K562 (cell line): ENCODE data around the gene CDYL2. TPM values are rescaled to one million over a fixed set of nuclear protein-coding genes. Genes with fewer than 3 reads are reported as not detected.

Source experiments
- ATAC-seq: fragments of 200-7000 bp; cut with Tn5 transposase; 3 replicates; pipeline ENCODE4 v1.9.1; 2020; ENCODE audit warnings: moderate library complexity
- BruUV-seq: library from RNA; stranded (reverse); fragments of 400-500 nt; replicated peaks from 2 replicates; lab custom pipeline; 2021; lab: Mats Ljungman, UMichigan
- CTCF ChIA-PET: fragments of 300-600 bp; formaldehyde crosslinking; extraction: SDS; loops from one replicate; lab custom pipeline; 2021; ENCODE audit warnings: low intra/inter-chr PET ratio; lab: Yijun Ruan, JAX
- POLR2A ChIA-PET: fragments of 300-600, 350-650 bp; sonication (Branson Sonifier 250); formaldehyde crosslinking; extraction: SDS; loops from one replicate; lab custom pipeline; 2021; ENCODE audit warnings: antibody characterized with exemption, inconsistent platforms; lab: Yijun Ruan, JAX
- DNase-seq, 4 experiments: peaks; one replicate each; pipeline versions ENCODE4 v3.0.0 to v3.0.0-alpha.2; 2011 to 2018; ENCODE audit warnings: low spot score in 3 of 4, mixed read lengths in 3 of 4; ENCODE audit errors: extremely low read depth in 1 of 4
- FAIRE-seq: peaks from 2 replicates; lab custom pipeline; 2011; peaks lifted over from hg19 to GRCh38; lab: Jason Lieb, UNC
- H2AFZ ChIP-seq: 2 replicates; pipeline ENCODE4 v1.6.0; 2011; ENCODE audit warnings: low read depth, low read length, control low read depth, inconsistent platforms
- H3K27ac ChIP-seq: fragments of 200-600 bp; 3 replicates; pipeline ENCODE4 v1.8.0; 2011; ENCODE audit warnings: low read depth, mild to moderate bottlenecking, control low read depth, inconsistent platforms, low read length, moderate library complexity, mixed read lengths; ENCODE audit errors: extremely low read depth
- H3K27me3 ChIP-seq, 2 experiments: fragments of 300-600 bp in 1 of 2; 2 replicates in 1 of 2; 3 replicates in 1 of 2; pipeline versions ENCODE4 v1.6.0 to v1.8.0; 2011; ENCODE audit warnings: inconsistent platforms in 2 of 2, low read length in 2 of 2, mild to moderate bottlenecking in 1 of 2, mixed read lengths in 1 of 2, moderate library complexity in 1 of 2; ENCODE audit not compliant: control insufficient read depth in 2 of 2, insufficient read depth in 2 of 2
- H3K36me3 ChIP-seq: fragments of 300-600 bp; 3 replicates; pipeline ENCODE4 v1.8.0; 2011; ENCODE audit warnings: mild to moderate bottlenecking, low read length, inconsistent platforms; ENCODE audit not compliant: control insufficient read depth, insufficient read depth
- H3K4me1 ChIP-seq, 2 experiments: fragments of 200-600 bp in 1 of 2; replicated peaks in 1 of 2; 2 replicates in 1 of 2; 3 replicates in 1 of 2; pipeline versions ENCODE4 v1.5.1 to v1.8.0; 2011; ENCODE audit warnings: inconsistent platforms in 2 of 2, low read length in 2 of 2, mild to moderate bottlenecking in 1 of 2, mixed read lengths in 1 of 2, moderate library complexity in 1 of 2; ENCODE audit not compliant: control insufficient read depth in 2 of 2, insufficient read depth in 2 of 2
- H3K4me2 ChIP-seq: 2 replicates; pipeline ENCODE4 v1.6.1; 2011; ENCODE audit warnings: low read length, control low read depth, inconsistent platforms, mixed read lengths; ENCODE audit not compliant: insufficient read depth
- H3K4me3 ChIP-seq: fragments of 200-600 bp; sonication (generic), shearing (Covaris generic); 2 replicates; pipeline ENCODE4 v1.5.1; 2016; ENCODE audit warnings: control low read depth, inconsistent platforms
- H3K79me2 ChIP-seq: fragments of 200-600 bp; 3 replicates; pipeline ENCODE4 v1.8.0; 2011; ENCODE audit warnings: low read length, inconsistent platforms; ENCODE audit not compliant: control insufficient read depth, insufficient read depth
- H3K9ac ChIP-seq, 2 experiments: 2 replicates each; pipeline versions ENCODE4 v1.6.0 to v1.6.1; 2011; ENCODE audit warnings: low read depth in 2 of 2, low read length in 2 of 2, control low read depth in 1 of 2, inconsistent platforms in 1 of 2, mild to moderate bottlenecking in 1 of 2, mixed read lengths in 1 of 2; ENCODE audit not compliant: insufficient read depth in 1 of 2
- H3K9me1 ChIP-seq: one replicate; pipeline ENCODE4 v1.6.0; 2011; ENCODE audit warnings: inconsistent platforms, mild to moderate bottlenecking, low read length, moderate library complexity; ENCODE audit not compliant: control insufficient read depth, insufficient read depth
- H3K9me3 ChIP-seq: replicated peaks from 2 replicates; pipeline ENCODE4 v1.5.1; 2011; ENCODE audit warnings: low read depth, low read length, inconsistent platforms; ENCODE audit not compliant: control insufficient read depth, insufficient read depth
- H4K20me1 ChIP-seq: replicated peaks from 2 replicates; pipeline ENCODE4 v1.6.1; 2011; ENCODE audit warnings: low read length, inconsistent platforms, mixed read lengths; ENCODE audit not compliant: control insufficient read depth, insufficient read depth
- ARNT ChIP-seq, 2 experiments: fragments of 450-650 bp; IDR thresholded peaks; 2 replicates each; pipeline ENCODE4 v1.6.1; 2016; ENCODE audit warnings: mild to moderate bottlenecking in 1 of 2
- CCNT2 ChIP-seq: IDR thresholded peaks from 2 replicates; pipeline ENCODE4 v1.6.1; 2011; ENCODE audit warnings: borderline replicate concordance, low read depth, mild to moderate bottlenecking, moderate library complexity, mixed read lengths, low read length; ENCODE audit not compliant: insufficient read length; ENCODE audit errors: extremely low read depth
- JUND ChIP-seq, 2 experiments: IDR thresholded peaks; 2 replicates in 1 of 2; 3 replicates in 1 of 2; pipeline ENCODE4 v1.6.1; 2011; ENCODE audit warnings: borderline replicate concordance in 2 of 2, low read depth in 2 of 2, low read length in 2 of 2, improper control_type of control experiment in 1 of 2, missing biosample characterization in 1 of 2, missing genetic modification characterization in 1 of 2, missing genetic modification reagents in 1 of 2
- LARP7 ChIP-seq: fragments of 450-650 bp; IDR thresholded peaks from 2 replicates; pipeline ENCODE4 v1.6.1; 2016
- SREBF2 ChIP-seq: sonication (generic); formaldehyde crosslinking; IDR thresholded peaks from 2 replicates; pipeline ENCODE4 v1.4.0; 2020; ENCODE audit warnings: mild to moderate bottlenecking, missing genetic modification reagents
- TAF1 ChIP-seq: IDR thresholded peaks from 2 replicates; pipeline ENCODE4 v1.6.1; 2011; ENCODE audit warnings: mild to moderate bottlenecking, low read length, moderate library complexity; ENCODE audit not compliant: insufficient read depth, control insufficient read depth, severe bottlenecking; ENCODE audit errors: extremely low read depth
- YBX1 ChIP-seq: fragments of 450-650 bp; IDR thresholded peaks from 2 replicates; pipeline ENCODE4 v1.7.1; 2016; ENCODE audit warnings: mild to moderate bottlenecking
- ZNF165 ChIP-seq: fragments of 250-450 bp; sonication (Bioruptor Pico); IDR thresholded peaks from 2 replicates; pipeline ENCODE4 v1.4.0; 2020; ENCODE audit warnings: borderline replicate concordance
- ZNF274 ChIP-seq: IDR thresholded peaks from 2 replicates; pipeline ENCODE4 v1.6.1; 2011; ENCODE audit warnings: low read depth, mild to moderate bottlenecking, low read length, moderate library complexity, borderline replicate concordance
- WGBS: fragments of 100-300 bp; shearing (Covaris generic); methylation state at CpG from one replicate; pipeline ENCODE4 v1.1.6; 2016; ENCODE audit warnings: low coverage, mixed read lengths; ENCODE audit not compliant: insufficient coverage; ENCODE audit errors: missing lambda C conversion rate; 5-methylcytosine and 5-hydroxymethylcytosine counted together
- in situ Hi-C: fragments of 300-500 bp; cut with MboI; formaldehyde crosslinking; loops from 4 replicates; pipeline ENCODE4 v1.15.0; 2018; ENCODE audit warnings: inconsistent platforms, mixed read lengths
- intact Hi-C: fragments of 100-400 bp; cut with micrococcal nuclease; formaldehyde crosslinking; loops from 2 replicates; pipeline ENCODE4 v1.14.2; 2022
- polyA plus RNA-seq, 8 experiments: library from polyadenylated mRNA; depleted of rRNA in 4 of 8; stranded (reverse) in 5 of 8; unstranded in 3 of 8; fragments of >200 nt; fragmentation: Nextera tagmentation in 2 of 8; fragmentation: Illumina TruSeq in 1 of 8; extraction: Ambion mirVana in 2 of 8; extraction: Trizol in 1 of 8; gene quantifications; 2 replicates each; pipeline versions ENCODE4 v1.2.1 to v1.2.3, GENCODE V29; 2011 to 2014; ENCODE audit warnings: inconsistent platforms in 1 of 8, missing spikeins in 1 of 8
- total RNA-seq, 7 experiments: library from RNA; depleted of rRNA in 6 of 7; stranded (reverse); fragments of >200 nt in 6 of 7; fragmentation: Illumina TruSeq in 2 of 7; extraction: Trizol in 2 of 7; gene quantifications; 2 replicates each; pipeline versions ENCODE4 v1.2.1 to v1.2.3, GENCODE V29; 2011 to 2021; ENCODE audit warnings: low replicate concordance in 1 of 7

CDYL2 gene
- total and polyA plus RNA-seq, 9 of the 15 experiments (the other 6 are each of a cell fraction or from before 2014, with no cell fraction given): under 0.01 to 0.04 (median 0.01) TPM; not detected in 6

GRCh38 chr16:80664226-80664625, 140.2 kb downstream of the CDYL2 start:
- Histone ChIP-seq H3K27ac (no peak overlapping the region), H3K9ac (no peak overlapping the region), H3K4me3 (no peak overlapping the region), H3K4me1 (no peaks in the 10 kb centered on the region)
- ChIA-PET CTCF (no interaction called here), POLR2A (interaction anchor here (0.6 kb wide), 2 partner anchors 40 to 116 kb away, joined by 3 read pairs; no protein-coding TSS in a partner anchor)
- intact Hi-C loops: no loop called here
- ATAC-seq (no peak), DNase-seq (no peak)
- no peak for TF ChIP-seq JUND (IDR thresholded peaks at IDR 0.05; ENCODE audit: borderline replicate concordance, low read depth, low read length)
- no peak for TF ChIP-seq JUND (tag; IDR thresholded peaks at IDR 0.05; ENCODE audit: borderline replicate concordance, low read depth, low read length)
- no peak for TF ChIP-seq LARP7
- no peak for TF ChIP-seq SREBF2
- no peak for TF ChIP-seq YBX1
- TF ChIP-seq ZNF165 (CRISPR knock-in tag): no peak
- no peak for TF ChIP-seq CCNT2
- TF ChIP-seq ARNT (IDR thresholded peaks at IDR 0.05): no peak
- TF ChIP-seq ZNF274: no peak
- TF ChIP-seq TAF1: no peak
- TF ChIP-seq, all 486 proteins: peak for 0
- no peaks in the 10 kb centered on the region; the same call in 1 of the 2 replicates for H4K20me1 ChIP-seq
- no peaks in the 10 kb centered on the region for H3K9me3 ChIP-seq
- peaks cover 4 to 19% of the 10 kb centered on the region in 2 experiments; a peak in 4 of 5 replicates for H3K27me3 ChIP-seq
- BruUV-seq: no TSS peak
- no peak for FAIRE-seq
- H3K4me2 ChIP-seq: no peak overlapping the region
- H2AFZ ChIP-seq: no peak overlapping the region
- H3K79me2 ChIP-seq: no peaks in the 10 kb centered on the region
- WGBS: under 1% methylated on average over 10 of the region's 10 CpGs
- no peaks in the 10 kb centered on the region for H3K9me1 ChIP-seq
- in situ Hi-C loops: no loop called here
- H3K36me3 ChIP-seq: no peaks in the 10 kb centered on the region
